GM23338 (cell line): ENCODE results near the gene PDIA5. TPM values are rescaled to one million over a fixed set of nuclear protein-coding genes. Genes with fewer than 3 reads are reported as not detected.

Experiments
- ATAC-seq: fragments of 200-7000 bp; cut with Tn5 transposase; 3 replicates; pipeline ENCODE4 v1.9.1; 2020
- DNase-seq: peaks from one replicate; pipeline ENCODE4 v3.0.0-alpha.2; 2015; ENCODE audit warnings: low spot score
- H2AFZ ChIP-seq: fragments of 200-600 bp; sonication (generic); 2 replicates; pipeline ENCODE4 v1.8.0; 2016; ENCODE audit warnings: antibody characterized with exemption, mild to moderate bottlenecking, moderate library complexity
- H3F3A ChIP-seq: fragments of 200-600 bp; sonication (generic); replicated peaks from 2 replicates; pipeline ENCODE4 v1.8.0; 2017; ENCODE audit warnings: antibody characterized with exemption, mixed run types, low read depth
- H3K27ac ChIP-seq: fragments of 200-600 bp; sonication (generic); 2 replicates; pipeline ENCODE4 v1.6.1; 2016; ENCODE audit warnings: low read depth
- H3K27me3 ChIP-seq: fragments of 200-600 bp; sonication (generic); 2 replicates; pipeline ENCODE4 v1.8.0; 2016; ENCODE audit warnings: mild to moderate bottlenecking, mixed run types, moderate library complexity; ENCODE audit not compliant: insufficient read depth
- H3K36me3 ChIP-seq: fragments of 200-600 bp; sonication (generic); 2 replicates; pipeline ENCODE4 v1.8.0; 2016; ENCODE audit warnings: mild to moderate bottlenecking; ENCODE audit not compliant: insufficient read depth
- H3K4me1 ChIP-seq: fragments of 200-600 bp; sonication (generic); 2 replicates; pipeline ENCODE4 v1.8.0; 2016; ENCODE audit warnings: mild to moderate bottlenecking, moderate library complexity; ENCODE audit not compliant: insufficient read depth
- H3K4me2 ChIP-seq: fragments of 200-600 bp; sonication (generic); 2 replicates; pipeline ENCODE4 v1.7.1; 2017; ENCODE audit warnings: mixed run types
- H3K4me3 ChIP-seq: fragments of 200-600 bp; sonication (generic); 2 replicates; pipeline ENCODE4 v1.6.1; 2016; ENCODE audit warnings: mixed run types
- H3K79me2 ChIP-seq: fragments of 200-600 bp; sonication (generic); replicated peaks from 2 replicates; pipeline ENCODE4 v1.8.0; 2017; ENCODE audit warnings: mild to moderate bottlenecking; ENCODE audit not compliant: insufficient read depth
- H3K9me2 ChIP-seq: fragments of 200-600 bp; sonication (generic); 2 replicates; pipeline ENCODE4 v1.8.0; 2017; ENCODE audit not compliant: insufficient read depth
- H4K20me1 ChIP-seq: fragments of 200-600 bp; sonication (generic); replicated peaks from 2 replicates; pipeline ENCODE4 v1.8.0; 2017; ENCODE audit warnings: mild to moderate bottlenecking; ENCODE audit not compliant: insufficient read depth
- H3K27ac Mint-ChIP-seq: 2 replicates; pipeline ENCODE4 v1.8.0; 2020; ENCODE audit warnings: inconsistent platforms, mild to moderate bottlenecking, moderate library complexity, mixed read lengths
- H3K27me3 Mint-ChIP-seq: 3 replicates; pipeline ENCODE4 v1.8.0; 2022; ENCODE audit warnings: low read depth, mild to moderate bottlenecking, moderate library complexity, mixed read lengths, inconsistent platforms; ENCODE audit not compliant: insufficient read depth, poor library complexity
- H3K36me3 Mint-ChIP-seq: 3 replicates; pipeline ENCODE4 v1.8.0; 2021; ENCODE audit warnings: low read depth, mild to moderate bottlenecking, inconsistent platforms, moderate library complexity, mixed read lengths
- H3K4me1 Mint-ChIP-seq: 3 replicates; pipeline ENCODE4 v1.8.0; 2020; ENCODE audit warnings: mild to moderate bottlenecking, inconsistent platforms, mixed read lengths
- H3K4me3 Mint-ChIP-seq: 3 replicates; pipeline ENCODE4 v1.8.0; 2021; ENCODE audit warnings: moderate library complexity, mild to moderate bottlenecking, inconsistent platforms, mixed read lengths
- H3K9me3 Mint-ChIP-seq: 3 replicates; pipeline ENCODE4 v1.8.0; 2020; ENCODE audit warnings: moderate library complexity, mild to moderate bottlenecking, inconsistent platforms, mixed read lengths
- CREB1 ChIP-seq: fragments of 250-450 bp; sonication (Bioruptor Pico); IDR thresholded peaks from 2 replicates; pipeline ENCODE4 v1.5.0; 2020; ENCODE audit warnings: low read depth, mild to moderate bottlenecking, moderate library complexity
- EZH2phosphoT487 ChIP-seq: fragments of 200-600 bp; sonication (generic); IDR thresholded peaks from one replicate; pipeline ENCODE4 v1.8.1; 2018; ENCODE audit warnings: antibody characterized with exemption; ENCODE audit not compliant: unreplicated experiment
- JUNB ChIP-seq: IDR thresholded peaks from one replicate; pipeline ENCODE4 v1.6.1; 2016; ENCODE audit warnings: antibody characterized with exemption; ENCODE audit not compliant: unreplicated experiment
- NANOG ChIP-seq: IDR thresholded peaks from 2 replicates; pipeline ENCODE4 v1.6.1; 2016; ENCODE audit warnings: antibody characterized with exemption, borderline replicate concordance
- POLR2AphosphoS5 ChIP-seq: IDR thresholded peaks from 2 replicates; pipeline ENCODE4 v1.6.1; 2016; ENCODE audit warnings: antibody characterized with exemption, low read depth
- REST ChIP-seq: IDR thresholded peaks from one replicate; pipeline ENCODE4 v1.6.1; 2018; ENCODE audit warnings: antibody characterized with exemption; ENCODE audit not compliant: unreplicated experiment
- STAT1 ChIP-seq: IDR thresholded peaks from one replicate; pipeline ENCODE4 v1.6.1; 2016; ENCODE audit warnings: antibody characterized with exemption; ENCODE audit not compliant: unreplicated experiment
- ZNF114 ChIP-seq: fragments of 250-450 bp; sonication (Bioruptor Pico); IDR thresholded peaks from 2 replicates; pipeline ENCODE4 v1.5.0; 2020; ENCODE audit warnings: mild to moderate bottlenecking, moderate library complexity
- ZNF331 ChIP-seq: fragments of 250-450 bp; sonication (Bioruptor Pico); IDR thresholded peaks from 2 replicates; pipeline ENCODE4 v1.5.0; 2020; ENCODE audit warnings: low read depth, mild to moderate bottlenecking, moderate library complexity
- polyA plus RNA-seq: library from polyadenylated mRNA; unstranded; fragments of >200 nt; fragmentation: Nextera tagmentation; extraction: Ambion mirVana; gene quantifications from 2 replicates; pipeline ENCODE4 v1.2.1, GENCODE V29; 2016
- total RNA-seq: library from RNA; depleted of rRNA; stranded (reverse); fragments of >200 nt; shearing (Covaris generic); gene quantifications from 2 replicates; pipeline ENCODE4 v1.2.3, GENCODE V29; 2014
- TF ChIP-seq, protein P1 (sequence below): IDR thresholded peaks from 2 replicates; pipeline ENCODE4 v1.6.1; 2016; ENCODE audit warnings: antibody characterized with exemption
- TF ChIP-seq, protein P2 (sequence below): fragments of 250-450 bp; sonication (Bioruptor Pico); IDR thresholded peaks from 2 replicates; pipeline ENCODE4 v1.5.0; 2020; ENCODE audit warnings: mild to moderate bottlenecking, moderate library complexity
- TF ChIP-seq, protein P3 (sequence below), 2 experiments: fragments of 200-600 bp in 1 of 2; sonication (generic) in 1 of 2; conservative IDR thresholded peaks; 2 replicates each; pipeline versions ENCODE4 v1.5.1 to v1.6.1; 2016 to 2017; ENCODE audit warnings: antibody characterized with exemption in 2 of 2, low read depth in 2 of 2, mild to moderate bottlenecking in 2 of 2, moderate library complexity in 1 of 2

PDIA5 gene
- total and polyA plus RNA-seq, 2 experiments from 2014 or later, result 22.9 to 28.1 TPM

- Mint-ChIP-seq H3K27ac (no peak overlapping the region), H3K27me3 (peaks cover 3% of the 10 kb centered on the region), H3K4me3 (no peak overlapping the region), H3K36me3 (peaks cover 22% of the 10 kb centered on the region), H3K4me1 (peaks cover 20% of the 10 kb centered on the region), H3K9me3 (no peaks in the 10 kb centered on the region)
- no peak for DNase-seq
- Histone ChIP-seq H2AFZ (no peak overlapping the region), H4K20me1 (peaks cover 6% of the 10 kb centered on the region; the same call in 1 of the 2 replicates), H3K27ac (no peak overlapping the region), H3K4me3 (no peak overlapping the region), H3F3A (no peaks in the 10 kb centered on the region), H3K4me2 (no peak overlapping the region), H3K4me1 (peaks cover 6% of the 10 kb centered on the region), H3K27me3 (no peaks in the 10 kb centered on the region), H3K36me3 (peaks cover 14% of the 10 kb centered on the region), H3K9me2 (no peaks in the 10 kb centered on the region), H3K79me2 (no peaks in the 10 kb centered on the region)
- no peak for ATAC-seq
- TF ChIP-seq ZNF331, result no peak
- no peak for TF ChIP-seq CREB1 (CRISPR knock-in tag)
- no peak for TF ChIP-seq EZH2phosphoT487
- no peak for TF ChIP-seq ZNF114 (CRISPR knock-in tag)
- TF ChIP-seq REST, result no peak
- TF ChIP-seq, protein P1, sequence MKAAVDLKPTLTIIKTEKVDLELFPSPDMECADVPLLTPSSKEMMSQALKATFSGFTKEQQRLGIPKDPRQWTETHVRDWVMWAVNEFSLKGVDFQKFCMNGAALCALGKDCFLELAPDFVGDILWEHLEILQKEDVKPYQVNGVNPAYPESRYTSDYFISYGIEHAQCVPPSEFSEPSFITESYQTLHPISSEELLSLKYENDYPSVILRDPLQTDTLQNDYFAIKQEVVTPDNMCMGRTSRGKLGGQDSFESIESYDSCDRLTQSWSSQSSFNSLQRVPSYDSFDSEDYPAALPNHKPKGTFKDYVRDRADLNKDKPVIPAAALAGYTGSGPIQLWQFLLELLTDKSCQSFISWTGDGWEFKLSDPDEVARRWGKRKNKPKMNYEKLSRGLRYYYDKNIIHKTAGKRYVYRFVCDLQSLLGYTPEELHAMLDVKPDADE, result no peak
- TF ChIP-seq, protein P2, sequence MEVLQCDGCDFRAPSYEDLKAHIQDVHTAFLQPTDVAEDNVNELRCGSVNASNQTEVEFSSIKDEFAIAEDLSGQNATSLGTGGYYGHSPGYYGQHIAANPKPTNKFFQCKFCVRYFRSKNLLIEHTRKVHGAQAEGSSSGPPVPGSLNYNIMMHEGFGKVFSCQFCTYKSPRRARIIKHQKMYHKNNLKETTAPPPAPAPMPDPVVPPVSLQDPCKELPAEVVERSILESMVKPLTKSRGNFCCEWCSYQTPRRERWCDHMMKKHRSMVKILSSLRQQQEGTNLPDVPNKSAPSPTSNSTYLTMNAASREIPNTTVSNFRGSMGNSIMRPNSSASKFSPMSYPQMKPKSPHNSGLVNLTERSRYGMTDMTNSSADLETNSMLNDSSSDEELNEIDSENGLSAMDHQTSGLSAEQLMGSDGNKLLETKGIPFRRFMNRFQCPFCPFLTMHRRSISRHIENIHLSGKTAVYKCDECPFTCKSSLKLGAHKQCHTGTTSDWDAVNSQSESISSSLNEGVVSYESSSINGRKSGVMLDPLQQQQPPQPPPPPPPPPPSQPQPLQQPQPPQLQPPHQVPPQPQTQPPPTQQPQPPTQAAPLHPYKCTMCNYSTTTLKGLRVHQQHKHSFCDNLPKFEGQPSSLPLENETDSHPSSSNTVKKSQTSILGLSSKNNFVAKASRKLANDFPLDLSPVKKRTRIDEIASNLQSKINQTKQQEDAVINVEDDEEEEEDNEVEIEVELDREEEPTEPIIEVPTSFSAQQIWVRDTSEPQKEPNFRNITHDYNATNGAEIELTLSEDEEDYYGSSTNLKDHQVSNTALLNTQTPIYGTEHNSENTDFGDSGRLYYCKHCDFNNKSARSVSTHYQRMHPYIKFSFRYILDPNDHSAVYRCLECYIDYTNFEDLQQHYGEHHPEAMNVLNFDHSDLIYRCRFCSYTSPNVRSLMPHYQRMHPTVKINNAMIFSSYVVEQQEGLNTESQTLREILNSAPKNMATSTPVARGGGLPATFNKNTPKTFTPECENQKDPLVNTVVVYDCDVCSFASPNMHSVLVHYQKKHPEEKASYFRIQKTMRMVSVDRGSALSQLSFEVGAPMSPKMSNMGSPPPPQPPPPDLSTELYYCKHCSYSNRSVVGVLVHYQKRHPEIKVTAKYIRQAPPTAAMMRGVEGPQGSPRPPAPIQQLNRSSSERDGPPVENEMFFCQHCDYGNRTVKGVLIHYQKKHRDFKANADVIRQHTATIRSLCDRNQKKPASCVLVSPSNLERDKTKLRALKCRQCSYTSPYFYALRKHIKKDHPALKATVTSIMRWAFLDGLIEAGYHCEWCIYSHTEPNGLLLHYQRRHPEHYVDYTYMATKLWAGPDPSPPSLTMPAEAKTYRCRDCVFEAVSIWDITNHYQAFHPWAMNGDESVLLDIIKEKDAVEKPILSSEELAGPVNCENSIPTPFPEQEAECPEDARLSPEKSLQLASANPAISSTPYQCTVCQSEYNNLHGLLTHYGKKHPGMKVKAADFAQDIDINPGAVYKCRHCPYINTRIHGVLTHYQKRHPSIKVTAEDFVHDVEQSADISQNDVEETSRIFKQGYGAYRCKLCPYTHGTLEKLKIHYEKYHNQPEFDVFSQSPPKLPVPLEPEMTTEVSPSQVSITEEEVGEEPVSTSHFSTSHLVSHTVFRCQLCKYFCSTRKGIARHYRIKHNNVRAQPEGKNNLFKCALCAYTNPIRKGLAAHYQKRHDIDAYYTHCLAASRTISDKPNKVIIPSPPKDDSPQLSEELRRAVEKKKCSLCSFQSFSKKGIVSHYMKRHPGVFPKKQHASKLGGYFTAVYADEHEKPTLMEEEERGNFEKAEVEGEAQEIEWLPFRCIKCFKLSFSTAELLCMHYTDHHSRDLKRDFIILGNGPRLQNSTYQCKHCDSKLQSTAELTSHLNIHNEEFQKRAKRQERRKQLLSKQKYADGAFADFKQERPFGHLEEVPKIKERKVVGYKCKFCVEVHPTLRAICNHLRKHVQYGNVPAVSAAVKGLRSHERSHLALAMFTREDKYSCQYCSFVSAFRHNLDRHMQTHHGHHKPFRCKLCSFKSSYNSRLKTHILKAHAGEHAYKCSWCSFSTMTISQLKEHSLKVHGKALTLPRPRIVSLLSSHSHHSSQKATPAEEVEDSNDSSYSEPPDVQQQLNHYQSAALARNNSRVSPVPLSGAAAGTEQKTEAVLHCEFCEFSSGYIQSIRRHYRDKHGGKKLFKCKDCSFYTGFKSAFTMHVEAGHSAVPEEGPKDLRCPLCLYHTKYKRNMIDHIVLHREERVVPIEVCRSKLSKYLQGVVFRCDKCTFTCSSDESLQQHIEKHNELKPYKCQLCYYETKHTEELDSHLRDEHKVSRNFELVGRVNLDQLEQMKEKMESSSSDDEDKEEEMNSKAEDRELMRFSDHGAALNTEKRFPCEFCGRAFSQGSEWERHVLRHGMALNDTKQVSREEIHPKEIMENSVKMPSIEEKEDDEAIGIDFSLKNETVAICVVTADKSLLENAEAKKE, result no peak
- TF ChIP-seq NANOG, result no peak
- no peak for TF ChIP-seq POLR2AphosphoS5
- no peak for TF ChIP-seq JUNB
- no peak for TF ChIP-seq STAT1
- TF ChIP-seq, protein P3, sequence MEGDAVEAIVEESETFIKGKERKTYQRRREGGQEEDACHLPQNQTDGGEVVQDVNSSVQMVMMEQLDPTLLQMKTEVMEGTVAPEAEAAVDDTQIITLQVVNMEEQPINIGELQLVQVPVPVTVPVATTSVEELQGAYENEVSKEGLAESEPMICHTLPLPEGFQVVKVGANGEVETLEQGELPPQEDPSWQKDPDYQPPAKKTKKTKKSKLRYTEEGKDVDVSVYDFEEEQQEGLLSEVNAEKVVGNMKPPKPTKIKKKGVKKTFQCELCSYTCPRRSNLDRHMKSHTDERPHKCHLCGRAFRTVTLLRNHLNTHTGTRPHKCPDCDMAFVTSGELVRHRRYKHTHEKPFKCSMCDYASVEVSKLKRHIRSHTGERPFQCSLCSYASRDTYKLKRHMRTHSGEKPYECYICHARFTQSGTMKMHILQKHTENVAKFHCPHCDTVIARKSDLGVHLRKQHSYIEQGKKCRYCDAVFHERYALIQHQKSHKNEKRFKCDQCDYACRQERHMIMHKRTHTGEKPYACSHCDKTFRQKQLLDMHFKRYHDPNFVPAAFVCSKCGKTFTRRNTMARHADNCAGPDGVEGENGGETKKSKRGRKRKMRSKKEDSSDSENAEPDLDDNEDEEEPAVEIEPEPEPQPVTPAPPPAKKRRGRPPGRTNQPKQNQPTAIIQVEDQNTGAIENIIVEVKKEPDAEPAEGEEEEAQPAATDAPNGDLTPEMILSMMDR (conservative IDR thresholded peaks at IDR 0.05; ENCODE audit: low read depth in 2 of 2), result no peak
Measured at GRCh38 chr3:123102826-123103225, 36.0 kb downstream of the PDIA5 start.
